Esophagus squamous epithelium (tissue), 5 donors: Measurements from ENCODE around the gene CLEC4G. TPM values are rescaled to one million over a fixed set of nuclear protein-coding genes. Genes with fewer than 3 reads are reported as not detected.

Experiments
- DNase-seq: peaks from one replicate; lab custom pipeline; 2025; lab: John Stamatoyannopoulos, UW
- H3K27ac ChIP-seq, 4 donors: fragments of 200-600 bp; sonication (generic); one replicate each; pipeline ENCODE4 v1.5.1; 2016 to 2019; ENCODE audit warnings: mild to moderate bottlenecking in 1 of 4
- H3K27me3 ChIP-seq, 4 donors: fragments of 200-600 bp; sonication (generic); 1 replicate in 3 of 4; 2 replicates in 1 of 4; pipeline versions ENCODE4 v1.5.1 to v1.6.0; 2017 to 2021; ENCODE audit warnings: antibody characterized with exemption in 1 of 4
- H3K36me3 ChIP-seq, 3 donors: fragments of 200-600 bp; sonication (generic); one replicate each; pipeline ENCODE4 v1.5.1; 2016 to 2019
- H3K4me1 ChIP-seq, 3 donors: fragments of 200-600 bp; sonication (generic); one replicate each; pipeline ENCODE4 v1.5.1; 2017 to 2019
- H3K4me3 ChIP-seq, 4 donors: fragments of 200-600 bp; sonication (generic); 1 replicate in 3 of 4; 2 replicates in 1 of 4; pipeline ENCODE4 v1.5.1; 2016 to 2019; ENCODE audit warnings: mild to moderate bottlenecking in 2 of 4, moderate library complexity in 1 of 4
- H3K9me3 ChIP-seq, 3 donors: fragments of 200-600 bp; sonication (generic); one replicate each; pipeline ENCODE4 v1.5.1; 2016 to 2019
- CTCF ChIP-seq, 6 experiments: fragments of 450-650 bp in 4 of 6; fragments of 200-600 bp in 2 of 6; sonication (generic) in 2 of 6; IDR thresholded peaks; one replicate each; pipeline ENCODE4 v1.5.1; 2016 to 2019; ENCODE audit warnings: antibody characterized with exemption in 6 of 6, mild to moderate bottlenecking in 4 of 6, moderate library complexity in 4 of 6
- POLR2A ChIP-seq, 4 donors: fragments of 450-650 bp; IDR thresholded peaks; one replicate each; pipeline ENCODE4 v1.6.1; 2017; ENCODE audit warnings: antibody characterized with exemption in 4 of 4, mild to moderate bottlenecking in 4 of 4, moderate library complexity in 3 of 4
- WGBS, 2 donors: methylation state at CpG; one replicate each; pipeline ENCODE4 v1.1.5; 2018; 5-methylcytosine and 5-hydroxymethylcytosine counted together
- intact Hi-C: fragments of 100-400 bp; cut with DNase I; formaldehyde crosslinking; loops from one replicate; pipeline ENCODE4 v1.15.0; 2022
- total RNA-seq, 4 donors: library from RNA; depleted of rRNA; stranded (reverse); fragments of >200 nt; gene quantifications; one replicate each; pipeline ENCODE4 v1.1.0, GENCODE V29; 2016
- donor health status: DM: yes; HTN: yes; CAD: no.

The CLEC4G gene
- total RNA-seq, 4 donors from 2014 or later: 0.18 to 3.2 (median 1.1) TPM; not detected in 1

GRCh38 chr19:7678971-7679751, 52.7 kb downstream of the CLEC4G start:
- intact Hi-C loops: loop anchor here (5.0 kb wide), 1 partner anchor 112 kb away; no protein-coding TSS in a partner anchor

More at GRCh38 chr19:7678971-7679751, 52.7 kb downstream of the CLEC4G start:
- Histone ChIP-seq H3K36me3 (peaks cover 5 to 22% (median 10%) of the 10 kb centered on the region in 3 donors), H3K27ac (no peak overlapping the region), H3K4me3 (no peak overlapping the region), H3K4me1 (peaks cover 9 to 40% (median 10%) of the 10 kb centered on the region in 3 donors), H3K27me3 (peaks cover 0 to 54% (median 0%) of the 10 kb centered on the region in 4 donors), H3K9me3 (no peaks in the 10 kb centered on the region)
- no peak for DNase-seq
- 16 to 35% methylated on average over 11 to 17 of the region's 30 CpGs for WGBS, 2 donors
- TF ChIP-seq POLR2A (IDR thresholded peaks at IDR 0.05) (no peak), CTCF (IDR thresholded peaks at IDR 0.05) (no peak)

Other genes with a start within 250 kb of the CLEC4G start
- gene PEX11G, start 243.1 kb downstream of the CLEC4G start, total RNA-seq: 1 to 10 TPM; 1.1 to 6.7 (median 4.1) TPM
- 10 to 100 TPM in 3 of 4 donors, 1 to 10 TPM in 1; 3.8 to 42.2 (median 19.5) TPM for gene ZNF358, start 216.0 kb downstream of the CLEC4G start, total RNA-seq
- 10 to 100 TPM in 1 of 4 donors, 1 to 10 TPM in 3; 5.7 to 13.9 (median 7.8) TPM for gene MCOLN1, start 209.5 kb downstream of the CLEC4G start, total RNA-seq
- gene PNPLA6, start 196.4 kb downstream of the CLEC4G start, total RNA-seq: 10 to 100 TPM; 39.7 to 74.1 (median 50.1) TPM
- 10 to 100 TPM in 2 of 4 donors, 1 to 10 TPM in 2; 9.3 to 45.5 (median 14.1) TPM for gene CAMSAP3, start 136.2 kb downstream of the CLEC4G start, total RNA-seq
- gene XAB2, start 102.6 kb downstream of the CLEC4G start, total RNA-seq: 10 to 100 TPM; 20.3 to 34.1 (median 27.8) TPM
- gene PET100, start 102.3 kb downstream of the CLEC4G start, total RNA-seq: 10 to 100 TPM; 22.9 to 43.1 (median 25.7) TPM
- gene PCP2, start 98.4 kb downstream of the CLEC4G start, total RNA-seq: under 1 TPM in 2 of 4 donors, not detected in 2; 0.53 to 0.57 TPM
- 10 to 100 TPM; 44.7 to 76.6 (median 55.2) TPM for gene STXBP2, start 95.0 kb downstream of the CLEC4G start, total RNA-seq
- 10 to 100 TPM in 1 of 4 donors, not detected in 3; 28.1 TPM for gene RETN, start 63.1 kb downstream of the CLEC4G start, total RNA-seq
- under 1 TPM in 2 of 4 donors, not detected in 2; 0.29 to 0.97 TPM for gene MCEMP1, start 55.0 kb downstream of the CLEC4G start, total RNA-seq
- 10 to 100 TPM; 52.3 to 91.5 (median 77.4) TPM for gene TRAPPC5, start 51.3 kb downstream of the CLEC4G start, total RNA-seq
- not detected for gene FCER2, start 30.0 kb downstream of the CLEC4G start, total RNA-seq
- 1 to 10 TPM in 2 of 4 donors, under 1 TPM in 1, not detected in 1; 0.40 to 4.9 (median 4.0) TPM for gene CD209, start 15.4 kb upstream of the CLEC4G start, total RNA-seq
- not detected for gene CLEC4M, start 31.1 kb upstream of the CLEC4G start, total RNA-seq
- gene EVI5L, start 98.1 kb upstream of the CLEC4G start, total RNA-seq: 10 to 100 TPM in 3 of 4 donors, 1 to 10 TPM in 1; 8.3 to 15.5 (median 11.9) TPM
- gene PRR36, start 142.3 kb upstream of the CLEC4G start, total RNA-seq: under 1 TPM in 2 of 4 donors, not detected in 2; 0.35 to 0.57 TPM
- 10 to 100 TPM in 2 of 4 donors, 1 to 10 TPM in 2; 7.6 to 17.0 (median 9.5) TPM for gene LRRC8E, start 156.4 kb upstream of the CLEC4G start, total RNA-seq
- 10 to 100 TPM in 3 of 4 donors, 1 to 10 TPM in 1; 8.6 to 17.3 (median 13.8) TPM for gene MAP2K7, start 171.8 kb upstream of the CLEC4G start, total RNA-seq
- not detected for gene TGFBR3L, start 182.7 kb upstream of the CLEC4G start, total RNA-seq
- gene SNAPC2, start 188.2 kb upstream of the CLEC4G start, total RNA-seq: 10 to 100 TPM in 1 of 4 donors, 1 to 10 TPM in 3; 6.2 to 10.9 (median 6.4) TPM
- gene CTXN1, start 194.0 kb upstream of the CLEC4G start, total RNA-seq: 1 to 10 TPM in 1 of 4 donors, under 1 TPM in 2, not detected in 1; 0.35 to 2.7 (median 0.75) TPM
- gene TIMM44, start 211.6 kb upstream of the CLEC4G start, total RNA-seq: 10 to 100 TPM; 36.4 to 52.6 (median 45.5) TPM